Stimulated activated CD4-positive, alpha-beta T cell treated with anti-CD3 and anti-CD28 coated beads, Interleukin-15, amount 100 ng/mL, for 24 hours (primary cell): ENCODE measurements around the gene LSR.
"Not testable (repeated sequence)": the region's sequence is repeated elsewhere in the genome, so short reads cannot be mapped to it uniquely, and the experiment has no call there.

Source experiments
- DNase-seq: peaks from one replicate; pipeline ENCODE4 v3.0.0-alpha.2; 2020

The LSR gene

DNA sequence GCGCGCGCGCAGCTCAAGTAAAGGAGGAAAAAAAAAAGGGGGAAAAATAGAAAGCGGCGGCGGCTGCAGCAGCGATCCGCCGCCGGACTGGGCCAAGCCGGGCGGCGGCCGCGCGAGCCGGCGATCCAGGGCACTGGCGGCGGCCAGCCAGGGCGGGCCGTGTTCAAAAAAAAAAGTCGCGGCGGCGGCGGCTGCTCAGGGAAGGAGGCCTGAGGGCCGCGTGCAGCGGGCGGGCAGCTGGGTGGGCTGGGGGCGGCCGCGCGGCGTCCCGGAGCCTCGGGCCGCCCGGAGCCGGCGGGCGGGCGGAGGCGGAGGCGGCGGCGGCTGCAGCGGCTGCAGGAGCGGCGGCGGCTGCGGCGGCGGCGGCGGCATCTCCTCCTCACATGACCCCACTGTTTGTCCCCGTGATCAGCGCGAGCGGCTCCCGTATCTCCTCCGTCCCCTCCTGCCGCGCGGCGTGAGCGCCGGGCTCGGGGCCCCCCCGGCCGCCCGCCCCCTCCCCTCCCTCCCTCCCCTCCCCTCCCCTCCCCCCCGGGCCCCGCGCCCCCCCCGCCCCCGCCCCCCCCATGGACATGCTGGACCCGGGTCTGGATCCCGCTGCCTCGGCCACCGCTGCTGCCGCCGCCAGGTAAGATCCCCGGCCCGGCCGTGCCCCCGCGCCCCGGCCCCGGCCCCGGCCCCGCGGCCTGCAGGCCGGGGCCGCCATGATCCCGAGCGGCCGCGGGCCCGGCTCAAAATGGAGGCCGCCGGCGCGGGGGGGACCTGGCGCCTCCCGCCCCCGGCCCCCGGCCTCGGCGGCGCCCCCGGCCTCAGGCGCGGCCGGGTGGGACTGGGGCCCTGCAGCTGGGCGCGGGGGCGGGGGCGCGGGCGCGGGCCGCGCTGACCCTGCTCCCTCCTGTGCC is 20.0 kb downstream of the LSR start, which contains the start of gene USF2:
Gene USF2 (plus strand): TSS at position 427 of the 902 bp plus-strand sequence. CDS start 140 bp downstream, at position 567.
- DNase-seq = peak; percentile 80

DNA sequence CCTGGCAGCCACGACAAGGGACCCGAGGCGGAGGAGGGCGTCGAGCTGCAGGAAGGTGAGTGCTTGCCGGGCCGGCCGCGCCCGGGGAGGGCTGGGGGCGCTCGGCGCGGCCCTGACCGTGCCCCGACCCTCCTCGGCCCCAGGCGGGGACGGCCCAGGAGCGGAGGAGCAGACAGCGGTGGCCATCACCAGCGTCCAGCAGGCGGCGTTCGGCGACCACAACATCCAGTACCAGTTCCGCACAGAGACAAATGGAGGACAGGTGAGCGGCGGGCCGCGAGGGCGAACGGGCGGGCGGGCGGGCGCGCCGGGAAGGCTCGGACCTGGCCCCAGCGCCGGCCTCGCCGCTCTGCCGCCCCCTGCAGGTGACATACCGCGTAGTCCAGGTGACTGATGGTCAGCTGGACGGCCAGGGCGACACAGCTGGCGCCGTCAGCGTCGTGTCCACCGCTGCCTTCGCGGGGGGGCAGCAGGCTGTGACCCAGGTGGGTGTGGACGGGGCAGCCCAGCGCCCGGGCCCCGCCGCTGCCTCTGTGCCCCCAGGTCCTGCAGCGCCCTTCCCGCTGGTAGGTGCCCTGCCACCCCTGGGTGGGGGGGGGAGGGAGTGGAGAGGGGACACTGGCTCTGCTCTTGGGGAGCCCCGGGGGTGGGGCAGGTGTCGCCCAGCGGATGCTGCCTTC is 20.8 kb downstream of the LSR start:
- peak; percentile 84 for DNase-seq

DNA sequence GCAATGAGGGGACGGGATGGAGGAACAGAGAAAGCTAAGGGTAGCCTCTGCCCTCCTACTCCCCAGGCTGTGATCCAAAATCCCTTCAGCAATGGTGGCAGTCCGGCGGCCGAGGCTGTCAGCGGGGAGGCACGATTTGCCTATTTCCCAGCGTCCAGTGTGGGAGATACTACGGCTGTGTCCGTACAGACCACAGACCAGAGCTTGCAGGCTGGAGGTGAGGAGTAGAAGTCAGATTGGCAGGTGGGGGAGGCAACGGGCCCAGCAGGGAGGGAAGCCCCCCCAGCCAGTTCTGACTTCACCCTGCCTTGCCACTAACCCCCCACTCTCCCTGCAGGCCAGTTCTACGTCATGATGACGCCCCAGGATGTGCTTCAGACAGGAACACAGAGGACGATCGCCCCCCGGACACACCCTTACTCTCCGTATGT is 21.6 kb downstream of the LSR start:
- no peak for DNase-seq

DNA sequence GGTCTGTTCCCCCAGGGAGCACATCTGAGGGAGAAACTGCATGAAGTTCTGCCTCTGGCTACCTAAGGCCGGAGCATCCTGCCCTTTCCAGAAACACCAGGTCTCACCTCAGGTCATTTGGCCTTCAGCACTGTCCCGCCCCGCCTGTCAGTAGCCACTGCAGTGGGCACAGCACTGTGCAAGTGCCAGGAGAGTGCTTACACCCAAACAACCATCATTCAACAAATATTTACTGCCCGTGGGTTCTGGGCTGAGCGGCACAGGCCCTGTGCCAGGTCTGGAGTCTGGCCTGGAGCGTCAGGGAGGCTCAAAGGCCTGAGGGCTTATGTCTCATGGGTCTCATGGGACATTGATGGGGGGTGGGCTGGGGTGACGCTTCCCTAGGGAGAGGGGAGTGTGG is 22.7 kb downstream of the LSR start:
- no peak for DNase-seq

DNA sequence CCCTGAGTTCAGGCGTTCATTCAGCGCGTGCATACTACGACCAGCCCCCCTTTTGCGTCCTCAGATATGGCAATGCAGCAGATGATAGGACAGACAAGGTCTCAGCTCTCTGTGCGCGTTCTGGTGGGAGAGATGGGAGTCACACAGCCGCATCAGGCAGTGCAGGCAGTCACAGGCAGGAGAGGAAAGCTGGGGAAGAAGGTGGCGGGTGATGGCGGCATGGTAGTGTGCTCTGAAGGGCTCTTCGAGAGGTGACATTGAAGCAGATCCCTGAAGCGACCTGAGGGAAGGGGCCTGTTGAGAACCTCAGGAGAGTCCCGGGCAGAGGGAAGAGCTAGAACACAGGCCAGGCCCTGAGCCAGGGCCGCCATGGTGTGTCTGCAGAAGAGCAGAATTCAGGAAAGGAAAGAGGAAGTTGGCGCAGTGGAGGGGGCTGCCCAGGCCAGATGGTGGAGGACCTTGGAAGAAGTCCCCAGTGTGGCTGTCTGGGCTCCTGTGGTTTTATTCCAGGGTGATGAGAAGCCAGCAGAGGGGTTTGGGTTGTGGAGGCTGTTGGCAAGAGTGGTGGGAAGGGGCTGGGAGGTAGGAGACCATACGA is 23.4 kb downstream of the LSR start:
- no peak for DNase-seq

DNA sequence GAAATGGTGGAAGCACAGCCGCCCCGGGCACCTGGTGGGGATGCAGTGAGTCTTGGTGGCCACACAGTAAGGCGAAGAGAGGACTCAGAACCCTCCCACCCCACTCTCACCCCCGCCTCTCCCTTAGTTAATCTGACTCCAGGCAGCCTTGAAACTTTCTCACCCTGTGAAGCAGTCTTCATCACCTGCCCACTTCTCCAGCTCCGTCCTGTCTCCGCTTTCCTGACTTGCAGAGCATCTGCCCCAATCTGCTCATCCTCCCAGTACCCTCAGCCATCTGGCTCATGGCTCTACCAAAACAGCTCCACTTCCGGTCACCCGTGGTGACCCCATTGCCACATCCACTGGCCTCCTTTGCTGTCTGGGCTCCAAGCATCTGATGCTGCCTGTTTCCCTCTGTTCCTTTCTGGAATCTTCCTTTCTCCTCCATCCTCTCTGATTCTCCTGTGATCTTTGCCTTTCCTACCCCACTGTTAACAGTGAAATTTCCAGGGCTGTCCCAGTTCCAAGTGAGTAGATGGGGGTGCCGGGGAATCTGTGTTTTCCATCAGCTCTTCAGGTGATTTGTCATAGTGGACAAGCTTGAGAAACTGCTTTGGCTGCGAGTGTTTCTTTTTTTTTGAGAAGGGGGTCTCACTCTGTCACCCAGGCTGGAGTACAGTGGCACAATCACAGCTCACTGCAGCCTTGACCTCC is 24.3 kb downstream of the LSR start:
- DNase-seq = no peak

DNA sequence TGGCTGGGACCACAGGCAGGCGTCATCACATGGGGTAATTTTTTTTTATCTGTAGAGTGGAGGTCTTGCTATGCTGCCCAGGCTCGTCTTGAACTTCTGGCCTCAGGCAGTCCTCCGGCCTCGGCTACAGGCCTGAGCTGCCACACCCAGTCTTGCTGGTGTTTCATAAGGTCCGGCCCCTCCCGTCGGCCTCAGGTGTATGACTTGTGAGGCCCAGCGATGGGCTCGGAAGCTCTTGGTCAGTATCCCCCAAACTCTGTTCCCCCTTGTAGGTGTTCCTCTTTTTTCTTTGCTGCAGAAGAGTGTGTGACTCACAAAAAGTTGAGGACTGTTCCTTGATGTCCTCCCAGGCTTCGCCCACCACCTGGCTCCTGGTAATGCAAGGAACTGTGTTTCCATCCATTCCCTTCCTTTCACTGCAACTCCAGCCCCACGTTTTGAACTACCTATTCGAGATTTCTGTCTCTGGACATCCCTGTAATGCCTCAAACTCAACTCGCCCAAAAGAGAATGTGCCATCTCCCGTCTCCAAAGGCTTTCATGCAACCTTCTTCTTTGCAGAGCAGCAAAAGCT is 25.0 kb downstream of the LSR start:
- DNase-seq = no peak

DNA sequence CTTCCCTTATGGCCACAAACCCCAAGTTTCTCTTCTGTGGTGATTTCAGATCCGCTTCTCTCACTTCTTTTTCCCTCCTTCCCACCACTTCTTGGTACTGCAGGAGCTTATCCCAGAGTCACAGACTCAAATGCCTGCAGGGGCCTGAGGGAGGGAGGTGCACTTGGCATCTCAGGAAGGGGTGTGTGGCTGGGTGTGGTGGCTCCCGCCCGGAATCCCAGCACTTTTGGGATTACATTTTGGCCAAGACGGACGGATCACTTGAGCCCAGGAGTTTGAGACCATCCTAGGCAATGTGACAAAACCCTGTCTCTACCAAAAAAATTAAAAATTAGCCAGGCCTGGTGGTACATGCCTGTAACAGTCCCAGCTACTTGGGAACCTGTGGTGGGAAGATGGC is 25.5 kb downstream of the LSR start:
- no peak for DNase-seq

DNA sequence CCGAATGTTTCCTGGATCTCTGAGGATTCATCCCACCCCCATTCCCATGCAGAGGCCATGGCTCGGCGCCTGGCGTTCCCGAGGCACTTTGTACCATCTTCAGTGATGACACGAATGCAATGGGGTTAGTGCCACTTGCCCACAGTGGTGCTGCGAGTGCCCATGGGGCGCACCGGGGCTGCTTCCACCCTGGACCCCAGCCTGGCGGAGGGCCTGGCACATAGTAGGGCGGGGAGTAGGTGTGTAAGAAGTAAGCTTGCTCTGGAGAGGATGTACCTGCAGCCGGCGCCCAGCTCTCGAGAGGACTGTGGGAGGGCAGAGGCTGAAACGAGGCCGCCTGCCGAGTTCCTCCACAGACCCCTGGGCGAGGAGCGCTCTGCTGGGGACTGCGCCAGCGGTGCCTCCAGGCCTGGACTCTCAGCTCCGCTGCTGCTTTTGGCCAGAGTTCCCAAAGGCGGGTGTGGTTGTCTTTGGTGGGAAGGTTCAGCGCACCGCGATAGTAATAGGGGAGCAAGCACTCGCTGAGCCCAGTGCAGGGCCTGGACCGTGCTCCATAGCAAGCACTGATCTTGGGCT is 28.0 kb downstream of the LSR start:
- DNase-seq = no peak

DNA sequence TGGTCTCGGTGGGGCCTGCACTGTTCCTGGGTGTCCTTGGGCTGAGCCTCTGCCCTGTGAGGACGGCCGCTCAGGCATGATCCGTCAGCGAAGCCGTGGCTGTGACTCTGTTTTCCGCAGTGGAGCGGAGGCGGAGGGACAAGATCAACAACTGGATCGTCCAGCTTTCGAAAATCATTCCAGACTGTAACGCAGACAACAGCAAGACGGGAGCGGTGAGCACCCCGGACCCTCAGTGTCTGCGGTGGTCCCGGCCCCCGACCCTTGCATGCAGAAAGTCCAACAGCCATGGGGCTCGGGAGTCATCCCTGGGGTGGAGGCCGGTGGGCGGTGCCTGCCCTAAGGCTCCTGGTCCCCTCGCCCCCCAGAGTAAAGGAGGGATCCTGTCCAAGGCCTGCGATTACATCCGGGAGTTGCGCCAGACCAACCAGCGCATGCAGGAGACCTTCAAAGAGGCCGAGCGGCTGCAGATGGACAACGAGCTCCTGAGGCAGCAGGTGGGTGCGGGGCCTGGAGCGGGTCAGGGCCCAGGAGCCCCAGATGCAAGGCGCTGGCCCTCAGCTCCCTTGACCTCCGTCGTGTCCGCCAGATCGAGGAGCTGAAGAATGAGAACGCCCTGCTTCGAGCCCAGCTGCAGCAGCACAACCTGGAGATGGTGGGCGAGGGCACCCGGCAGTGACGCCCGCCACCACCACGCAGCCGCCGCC is 29.9 kb downstream of the LSR start:
- no peak for DNase-seq

DNA sequence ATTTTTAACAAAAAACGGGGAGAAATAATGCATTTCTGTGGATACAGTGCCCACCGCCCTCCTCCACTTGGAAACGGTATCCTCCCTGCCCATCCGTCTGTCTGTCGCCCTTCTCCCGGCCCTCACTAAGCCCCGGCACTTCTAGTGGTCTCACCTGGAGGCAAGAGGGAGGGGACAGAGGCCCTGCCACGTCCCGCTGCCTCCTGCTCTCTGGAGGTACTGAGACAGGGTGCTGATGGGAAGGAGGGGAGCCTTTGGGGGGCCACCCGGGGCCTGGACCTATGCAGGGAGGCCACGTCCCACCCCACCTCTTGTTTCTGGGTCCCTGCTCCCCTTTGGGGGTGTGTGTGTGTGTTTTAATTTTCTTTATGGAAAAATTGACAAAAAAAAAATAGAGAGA is 30.6 kb downstream of the LSR start:
- DNase-seq = no peak

DNA sequence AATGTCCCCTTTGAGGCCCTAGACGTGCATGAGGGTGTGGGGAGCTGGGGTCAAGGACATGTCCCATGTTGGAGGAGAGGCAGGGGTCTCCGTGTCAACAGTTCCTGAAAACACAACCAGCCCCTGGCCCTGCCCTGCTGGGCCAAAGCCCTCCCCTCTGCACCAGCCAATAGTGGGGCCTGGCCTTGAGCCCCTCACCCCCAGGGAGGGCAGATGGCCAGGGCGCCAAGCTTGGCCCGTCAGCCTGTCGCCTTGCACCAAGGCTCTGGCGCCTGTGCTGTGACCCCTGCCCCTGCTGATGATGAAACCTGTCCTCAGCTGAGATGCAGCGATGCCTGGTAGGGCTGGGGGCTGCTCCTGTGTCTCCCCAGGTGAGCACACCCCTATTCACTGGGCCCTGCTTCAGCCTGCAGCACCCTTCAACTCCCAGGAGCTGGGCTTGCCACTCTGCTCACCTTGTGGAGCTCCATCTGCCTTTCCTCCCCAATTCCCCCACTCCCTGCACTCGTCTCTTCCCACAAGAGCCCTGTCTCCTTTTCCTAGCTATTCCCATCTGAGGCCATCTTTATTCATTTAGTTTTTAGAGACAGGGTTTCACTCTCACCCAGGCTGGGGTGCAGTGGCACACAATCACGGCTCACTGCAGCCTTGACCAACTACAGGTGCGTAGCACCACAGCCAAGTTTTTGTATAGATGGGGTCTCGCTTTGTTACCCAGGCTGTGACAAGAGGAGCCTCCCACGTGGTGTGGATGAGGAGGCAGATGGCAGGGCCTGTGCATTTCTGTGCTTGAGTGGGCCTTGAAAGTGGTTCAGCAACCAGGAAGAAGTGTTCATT is 31.4 kb downstream of the LSR start:
- DNase-seq = no peak

DNA sequence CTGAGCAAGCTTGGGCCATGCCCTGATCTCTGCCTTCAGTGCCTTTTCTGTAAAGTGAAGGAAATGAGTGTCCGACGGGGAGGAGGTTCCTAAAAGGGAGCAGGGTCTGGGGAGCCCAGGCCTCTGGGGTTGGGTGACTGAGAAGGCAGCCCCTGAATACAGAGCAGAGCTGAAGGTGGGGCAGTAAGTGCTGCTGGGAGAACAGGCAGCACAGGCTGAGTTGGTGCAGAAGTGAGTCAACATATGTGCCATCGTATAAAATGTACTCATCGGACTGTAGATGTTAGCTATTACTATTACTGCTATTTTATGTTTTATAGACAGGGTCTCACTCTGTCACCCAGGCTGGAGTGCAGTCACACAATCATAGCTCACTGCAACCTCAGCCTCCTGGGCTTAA is 32.5 kb downstream of the LSR start:
- DNase-seq = no peak

DNA sequence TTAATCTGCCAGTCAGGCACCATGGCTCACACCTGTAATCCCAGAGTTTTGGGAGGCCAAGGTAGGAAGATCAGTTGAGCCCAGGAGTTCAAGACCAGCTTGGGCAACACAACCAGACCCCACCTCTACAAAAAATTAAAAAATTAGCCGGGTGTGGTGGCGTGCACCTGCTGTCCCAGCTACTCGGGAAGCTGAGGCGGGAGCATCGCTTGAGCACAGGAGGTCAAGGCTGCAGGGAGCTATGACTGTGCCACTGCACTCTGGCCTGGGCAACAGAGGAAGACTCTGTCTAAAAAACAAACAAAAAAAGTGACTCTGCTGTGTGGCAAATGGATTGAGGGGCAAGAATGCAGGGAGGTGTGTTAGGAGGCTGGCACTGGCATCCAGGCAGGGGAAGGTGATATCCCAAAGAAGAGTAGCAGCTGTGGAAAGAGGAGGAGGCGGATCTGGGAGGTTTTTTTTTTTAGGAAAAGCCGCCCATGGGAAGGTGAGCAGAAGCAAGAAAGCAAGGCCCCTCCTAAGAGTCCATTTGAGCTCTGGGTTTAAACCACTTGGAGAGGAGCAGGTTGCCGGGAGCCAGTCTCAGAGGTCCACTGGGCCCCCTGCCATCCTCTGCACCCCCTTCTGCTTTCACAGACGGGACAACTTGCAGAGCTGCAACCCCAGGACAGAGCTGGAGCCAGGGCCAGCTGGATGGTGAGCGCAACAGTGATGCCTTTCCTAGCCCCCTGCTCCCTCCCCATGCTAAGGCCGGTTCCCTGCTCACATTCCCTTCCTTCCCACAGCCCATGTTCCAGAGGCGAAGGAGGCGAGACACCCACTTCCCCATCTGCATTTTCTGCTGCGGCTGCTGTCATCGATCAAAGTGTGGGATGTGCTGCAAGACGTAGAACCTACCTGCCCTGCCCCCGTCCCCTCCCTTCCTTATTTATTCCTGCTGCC is 35.6 kb downstream of the LSR start:
- DNase-seq = no peak

DNA sequence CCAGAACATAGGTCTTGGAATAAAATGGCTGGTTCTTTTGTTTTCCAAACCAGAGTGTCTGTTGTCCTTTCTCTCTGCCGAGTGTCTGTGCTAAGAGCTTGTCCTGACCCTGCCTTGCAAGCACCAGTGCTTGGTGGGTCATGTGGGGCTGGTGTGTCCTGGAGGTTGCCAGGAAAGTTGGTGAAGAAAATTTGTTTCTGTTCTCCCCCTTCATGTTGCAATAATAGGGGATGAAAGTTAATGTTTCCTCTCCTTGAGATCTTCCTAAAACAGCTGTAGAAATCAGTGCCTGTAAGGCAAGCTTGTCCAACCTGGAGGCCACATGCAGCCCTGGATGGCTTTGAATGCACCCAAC is 36.3 kb downstream of the LSR start:
- DNase-seq = no peak

DNA sequence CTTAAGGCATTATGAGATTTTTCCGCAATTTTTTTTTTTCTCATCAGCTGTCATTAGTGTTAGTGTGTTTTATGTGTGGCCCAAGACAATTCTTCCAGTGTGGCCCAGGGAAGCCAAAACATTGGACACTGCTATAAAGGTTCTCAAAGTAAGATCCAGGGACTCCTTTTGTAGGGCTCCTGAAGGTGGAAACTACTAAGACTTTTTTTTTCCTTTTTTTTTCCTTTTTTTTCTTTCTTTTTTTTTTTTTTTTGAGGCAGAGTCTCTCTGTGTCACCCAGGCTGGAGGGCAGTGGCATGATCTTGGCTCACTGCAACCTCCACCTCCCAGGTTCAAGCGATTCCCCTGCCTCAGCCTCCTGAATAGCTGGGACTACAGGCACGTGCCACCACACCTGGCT is 36.7 kb downstream of the LSR start:
- DNase-seq = not testable (repeated sequence)

DNA sequence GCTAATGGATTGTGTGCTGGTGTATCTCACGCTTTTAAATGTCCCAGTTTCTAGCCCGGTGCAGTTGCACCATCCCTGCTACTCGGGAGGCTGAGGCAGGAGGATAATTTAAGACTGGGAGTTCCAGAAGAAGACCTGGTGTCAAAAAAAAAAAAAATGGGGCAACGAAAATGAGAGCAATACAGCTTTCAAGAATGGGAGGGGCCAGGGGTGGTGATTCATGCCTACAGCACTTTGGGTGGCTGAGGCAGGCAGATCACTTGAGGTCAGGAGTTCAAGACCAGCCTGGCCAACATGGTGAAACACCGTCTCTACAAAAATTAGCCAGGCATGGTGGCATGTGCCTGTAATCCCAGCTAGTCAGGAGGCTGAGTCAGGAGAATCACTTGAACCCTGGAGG is 37.3 kb downstream of the LSR start:
- DNase-seq = not testable (repeated sequence)

DNA sequence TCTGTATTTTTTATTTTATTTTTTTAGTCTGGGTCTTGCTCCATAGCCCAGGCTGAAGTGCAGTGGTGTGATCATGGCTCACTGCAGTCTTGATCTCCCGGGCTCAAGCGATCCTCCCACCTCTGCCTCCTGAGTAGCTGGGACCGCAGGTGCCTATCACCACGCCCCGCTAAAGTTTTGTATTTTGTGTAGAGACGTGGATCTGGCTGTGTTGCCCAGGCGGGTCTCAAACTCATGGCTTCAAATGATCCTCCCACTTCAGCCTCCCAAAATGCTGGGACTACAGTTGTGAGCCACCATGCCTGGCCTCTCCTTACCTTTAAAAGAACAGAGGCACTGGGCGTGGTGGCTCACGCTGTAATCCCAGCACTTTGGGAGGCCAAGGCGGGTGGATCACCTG is 38.9 kb downstream of the LSR start:
- no peak for DNase-seq

DNA sequence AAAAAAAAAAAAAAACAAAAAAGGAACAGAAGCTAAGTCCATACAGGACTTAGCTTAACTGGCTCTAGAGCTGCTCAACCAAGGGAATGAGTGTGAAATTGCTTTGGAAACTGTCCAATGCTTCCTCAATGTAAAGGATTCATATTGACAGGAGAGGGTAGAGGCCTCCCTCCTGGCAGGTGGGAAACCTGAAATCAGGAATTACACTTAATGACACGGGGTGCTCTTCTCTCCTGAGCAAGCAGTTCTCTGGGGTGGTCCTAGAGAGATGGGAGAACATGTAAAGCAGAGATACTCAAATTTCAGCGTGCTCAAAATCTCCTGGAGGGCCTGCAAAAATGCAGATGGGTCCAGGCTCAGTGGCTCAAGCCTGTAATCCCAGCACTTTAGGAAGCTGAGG is 39.5 kb downstream of the LSR start:
- DNase-seq = no peak

DNA sequence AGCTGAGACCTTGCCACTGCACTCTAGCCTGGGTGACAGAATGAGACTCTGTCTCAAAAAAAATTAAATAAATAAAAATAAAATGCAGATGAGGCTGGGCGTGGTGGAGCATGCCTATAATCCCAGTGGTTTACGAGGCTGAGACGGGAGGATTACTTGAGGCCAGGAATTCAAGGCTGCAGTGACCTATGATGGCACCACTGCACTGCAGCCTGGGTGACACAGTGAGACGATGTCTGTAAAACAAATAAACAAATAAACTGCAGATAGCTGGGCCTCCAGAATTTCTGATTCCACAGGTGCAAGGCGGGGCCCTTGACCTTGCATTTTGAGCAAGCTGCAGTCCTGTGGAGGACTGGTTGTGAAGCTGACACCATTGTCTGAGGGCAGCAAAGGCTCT is 40.1 kb downstream of the LSR start:
- no peak for DNase-seq
